Endodermal cell (in vitro differentiated cells): Measurements from ENCODE around the gene ARHGAP1. TPM values are rescaled to one million over a fixed set of nuclear protein-coding genes. Genes with fewer than 3 reads are reported as not detected.

ENCODE experiments used
- DNase-seq: peaks from one replicate; pipeline ENCODE4 v3.0.0-alpha.2; 2017
- H3K27ac ChIP-seq: 2 replicates; pipeline ENCODE4 v1.5.1; 2013; ENCODE audit warnings: mild to moderate bottlenecking, low read depth, low read length, moderate library complexity
- H3K27me3 ChIP-seq: 2 replicates; pipeline ENCODE4 v1.6.1; 2013; ENCODE audit warnings: mild to moderate bottlenecking, low read length, moderate library complexity; ENCODE audit not compliant: insufficient read depth, control insufficient read depth, poor library complexity, severe bottlenecking
- H3K36me3 ChIP-seq: 2 replicates; pipeline ENCODE4 v1.7.0; 2013; ENCODE audit warnings: mild to moderate bottlenecking, low read length, moderate library complexity; ENCODE audit not compliant: control insufficient read depth, insufficient read depth
- H3K4me1 ChIP-seq: one replicate; pipeline ENCODE4 v1.7.0; 2013; ENCODE audit warnings: low read length; ENCODE audit not compliant: control insufficient read depth, insufficient read depth
- H3K4me3 ChIP-seq: 2 replicates; pipeline ENCODE4 v1.5.1; 2013; ENCODE audit warnings: mild to moderate bottlenecking, low read length, moderate library complexity
- H3K9ac ChIP-seq: 2 replicates; pipeline ENCODE4 v1.6.1; 2013; ENCODE audit warnings: mild to moderate bottlenecking, low read length, moderate library complexity; ENCODE audit not compliant: poor library complexity, severe bottlenecking; ENCODE audit errors: extremely low read depth
- H3K9me3 ChIP-seq: 2 replicates; pipeline ENCODE4 v1.6.1; 2013; ENCODE audit warnings: mild to moderate bottlenecking, low read length, moderate library complexity; ENCODE audit not compliant: control insufficient read depth
- H3K27ac Mint-ChIP-seq: 2 replicates; pipeline ENCODE4 v1.8.0; 2020; ENCODE audit warnings: mixed read lengths
- H3K27me3 Mint-ChIP-seq: 2 replicates; pipeline ENCODE4 v1.8.0; 2021; ENCODE audit warnings: mild to moderate bottlenecking, mixed read lengths; ENCODE audit not compliant: insufficient read depth
- H3K36me3 Mint-ChIP-seq: 2 replicates; pipeline ENCODE4 v1.8.0; 2020; ENCODE audit warnings: low read depth, mixed read lengths
- H3K4me1 Mint-ChIP-seq: 2 replicates; pipeline ENCODE4 v1.8.0; 2020; ENCODE audit warnings: mixed read lengths
- H3K4me3 Mint-ChIP-seq: 2 replicates; pipeline ENCODE4 v1.8.0; 2020; ENCODE audit warnings: mild to moderate bottlenecking, moderate library complexity, mixed read lengths
- H3K9me3 Mint-ChIP-seq: 2 replicates; pipeline ENCODE4 v1.8.0; 2020; ENCODE audit warnings: mild to moderate bottlenecking, mixed read lengths
- CTCF ChIP-seq: fragments of 200-600 bp; sonication (generic); conservative IDR thresholded peaks from 2 replicates; pipeline ENCODE4 v1.5.0; 2021; ENCODE audit warnings: antibody characterized with exemption, mild to moderate bottlenecking
- WGBS, 2 experiments: methylation state at CpG; one replicate each; pipeline versions ENCODE4 v1.1.5 to v1.1.7; 2013; ENCODE audit warnings: missing lambda C conversion rate in 2 of 2, mixed read lengths in 1 of 2; ENCODE audit not compliant: insufficient coverage in 1 of 2, insufficient read length in 1 of 2; 5-methylcytosine and 5-hydroxymethylcytosine counted together
- total RNA-seq, 2 donors: library from RNA; stranded (reverse); fragmentation: NEBNext Ultra II Directional in 1 of 2; extraction: Animal tissue kit (Norgen Biotek cat#: 25700) in 1 of 2; gene quantifications; 2 replicates in 1 of 2; 3 replicates in 1 of 2; pipeline ENCODE4 v1.2.1, GENCODE V29; 2021

ARHGAP1 gene
- total RNA-seq, 2 donors from 2014 or later = 53.4 to 56.6 TPM

DNA sequence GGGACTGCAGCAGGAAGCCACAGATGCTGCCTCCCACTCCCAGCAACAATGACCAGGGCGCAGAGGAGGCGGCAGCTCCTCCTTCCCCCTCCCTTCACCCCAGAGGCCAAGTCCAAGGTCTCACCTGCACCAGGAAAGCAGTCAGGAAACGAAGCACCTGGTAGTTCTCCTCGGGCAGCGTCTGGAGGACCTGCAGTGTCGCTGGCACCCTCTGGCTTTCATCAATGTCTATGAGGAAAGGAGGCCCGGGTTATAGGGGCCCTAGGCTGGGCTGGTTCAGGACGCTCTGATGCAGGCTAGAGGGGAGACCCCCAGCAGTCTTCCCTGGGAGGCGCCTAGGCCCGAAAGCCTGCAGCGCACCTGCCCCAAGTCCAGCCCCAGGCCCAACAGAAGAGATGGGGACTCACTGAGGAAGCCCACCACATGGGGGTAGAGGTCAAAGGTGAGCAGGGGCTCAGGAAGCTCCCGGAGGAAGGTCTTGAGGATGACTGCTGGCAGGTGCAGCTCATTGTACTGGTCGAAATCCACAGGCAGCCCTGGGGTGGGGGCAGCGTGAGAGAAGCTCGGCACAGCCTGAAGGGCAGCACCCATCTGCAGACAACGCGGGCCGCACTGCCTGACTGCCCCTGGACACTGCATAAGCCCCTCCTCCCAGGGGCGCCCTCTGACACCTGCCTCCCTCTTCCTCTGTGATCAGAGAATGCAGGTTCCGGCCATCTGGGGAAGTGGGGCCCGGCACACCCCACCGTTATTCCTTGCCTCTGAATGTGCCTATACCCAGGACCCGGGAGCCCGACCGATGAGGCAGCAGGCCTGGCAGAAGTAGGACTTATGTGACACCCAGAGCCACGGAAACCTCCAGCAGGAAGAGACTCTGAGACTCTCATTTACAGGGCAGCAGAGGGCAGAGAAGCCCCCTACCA, 20.9 kb downstream of the ARHGAP1 start:
- H3K9me3 Mint-ChIP-seq = no peaks in the 10 kb centered on the region
- no peak overlapping the region for H3K27ac Mint-ChIP-seq
- H3K36me3 ChIP-seq = peaks cover 25% of the 10 kb centered on the region
- no peaks in the 10 kb centered on the region for H3K27me3 ChIP-seq
- peaks cover 1% of the 10 kb centered on the region for H3K4me1 ChIP-seq
- H3K27me3 Mint-ChIP-seq = no peaks in the 10 kb centered on the region
- H3K9ac ChIP-seq = no peak overlapping the region
- H3K9me3 ChIP-seq = no peaks in the 10 kb centered on the region
- no peak for DNase-seq
- 91 to 92% methylated on average over 19 to 26 of the region's 26 CpGs for WGBS, 2 experiments
- H3K4me1 Mint-ChIP-seq = peaks cover 11% of the 10 kb centered on the region
- H3K4me3 ChIP-seq = no peak overlapping the region
- peaks cover 28% of the 10 kb centered on the region for H3K36me3 Mint-ChIP-seq
- H3K4me3 Mint-ChIP-seq = no peak overlapping the region
- no peak overlapping the region for H3K27ac ChIP-seq
- TF ChIP-seq CTCF = no peak

GRCh38 chr11:46678741-46679130, 21.7 kb downstream of the ARHGAP1 start:
- H3K27me3 Mint-ChIP-seq = no peaks in the 10 kb centered on the region
- no peaks in the 10 kb centered on the region for H3K9me3 ChIP-seq
- H3K36me3 ChIP-seq = peaks cover 18% of the 10 kb centered on the region
- H3K36me3 Mint-ChIP-seq = peaks cover 26% of the 10 kb centered on the region
- TF ChIP-seq CTCF = no peak
- H3K4me3 Mint-ChIP-seq = no peak overlapping the region
- H3K4me1 ChIP-seq = peaks cover 4% of the 10 kb centered on the region
- peaks cover 14% of the 10 kb centered on the region for H3K4me1 Mint-ChIP-seq
- no peak overlapping the region for H3K27ac Mint-ChIP-seq
- no peaks in the 10 kb centered on the region for H3K27me3 ChIP-seq
- H3K9ac ChIP-seq = no peak overlapping the region
- no peak overlapping the region for H3K4me3 ChIP-seq
- no peak for DNase-seq
- H3K27ac ChIP-seq = no peak overlapping the region
- H3K9me3 Mint-ChIP-seq = no peaks in the 10 kb centered on the region
- WGBS, 2 experiments = 95 to 100% methylated on average over 1 to 9 of the region's 9 CpGs

GRCh38 chr11:46677991-46678740, 22.3 kb downstream of the ARHGAP1 start:
- peaks cover 26% of the 10 kb centered on the region for H3K36me3 Mint-ChIP-seq
- H3K4me3 Mint-ChIP-seq = no peak overlapping the region
- peak; percentile 57 for DNase-seq
- Histone ChIP-seq H3K9ac (no peak overlapping the region), H3K27me3 (no peaks in the 10 kb centered on the region), H3K9me3 (no peaks in the 10 kb centered on the region), H3K4me3 (no peak overlapping the region), H3K4me1 (peaks cover 4% of the 10 kb centered on the region), H3K36me3 (peaks cover 22% of the 10 kb centered on the region), H3K27ac (no peak overlapping the region)
- H3K9me3 Mint-ChIP-seq = no peaks in the 10 kb centered on the region
- 93 to 95% methylated on average over 3 to 10 of the region's 10 CpGs for WGBS, 2 experiments
- peak; percentile 47 for TF ChIP-seq CTCF
- no peaks in the 10 kb centered on the region for H3K27me3 Mint-ChIP-seq
- peak overlapping the region; percentile 47 for H3K27ac Mint-ChIP-seq
- H3K4me1 Mint-ChIP-seq = peaks cover 14% of the 10 kb centered on the region
